ENCODE data around the gene ANKRD10.
"Not testable (repeated sequence)": the region's sequence is repeated elsewhere in the genome, so short reads cannot be mapped to it uniquely, and the experiment has no call there.

ANKRD10 gene

DNA sequence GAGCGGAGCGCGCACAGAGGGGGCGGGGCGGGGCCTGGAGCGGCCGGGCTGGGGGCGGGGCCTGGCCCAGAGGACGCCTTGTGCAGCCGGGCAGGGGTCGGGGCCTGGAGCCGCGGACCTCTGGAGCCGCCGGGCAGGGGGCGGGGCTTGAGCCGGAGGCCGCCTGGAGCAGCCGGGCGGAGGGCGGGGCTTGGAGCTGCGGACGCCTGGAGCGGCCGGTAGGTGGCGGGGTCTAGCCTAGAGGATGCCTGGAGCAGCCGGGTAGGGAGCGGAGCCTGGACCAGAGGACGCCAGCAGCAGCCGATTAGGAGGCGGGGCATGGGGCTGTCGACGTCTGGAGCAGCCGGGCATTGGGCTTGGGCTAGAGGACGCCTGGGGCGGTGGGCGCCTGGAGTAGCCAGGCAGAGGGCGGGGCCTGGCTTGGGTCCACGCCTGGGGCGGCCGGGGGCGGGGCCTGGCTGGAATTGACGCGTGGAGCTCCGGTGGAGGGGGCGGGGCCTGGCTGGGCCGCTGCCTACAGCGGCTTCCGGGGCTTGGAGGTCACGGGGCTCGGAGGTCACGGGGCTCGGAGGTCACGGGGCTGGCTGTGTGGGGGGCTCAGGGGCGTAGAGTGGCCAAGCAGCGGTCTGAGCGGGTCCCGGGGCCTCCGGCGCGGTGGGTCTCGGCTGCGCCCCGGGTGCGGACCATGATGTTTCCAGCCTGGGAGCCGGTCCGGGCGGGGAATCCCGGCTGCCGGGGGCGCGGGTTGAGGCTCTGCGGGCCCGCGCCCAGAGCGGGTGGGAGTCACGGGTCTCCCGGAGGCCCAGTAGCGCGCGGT is at the start of gene ANKRD10:
Gene ANKRD10 (minus strand): TSS at position 13 of the 817 bp plus-strand sequence. CDS start 135 bp downstream, outside the sequence.
- DNase-seq = peak; percentile 70 to 85

DNA sequence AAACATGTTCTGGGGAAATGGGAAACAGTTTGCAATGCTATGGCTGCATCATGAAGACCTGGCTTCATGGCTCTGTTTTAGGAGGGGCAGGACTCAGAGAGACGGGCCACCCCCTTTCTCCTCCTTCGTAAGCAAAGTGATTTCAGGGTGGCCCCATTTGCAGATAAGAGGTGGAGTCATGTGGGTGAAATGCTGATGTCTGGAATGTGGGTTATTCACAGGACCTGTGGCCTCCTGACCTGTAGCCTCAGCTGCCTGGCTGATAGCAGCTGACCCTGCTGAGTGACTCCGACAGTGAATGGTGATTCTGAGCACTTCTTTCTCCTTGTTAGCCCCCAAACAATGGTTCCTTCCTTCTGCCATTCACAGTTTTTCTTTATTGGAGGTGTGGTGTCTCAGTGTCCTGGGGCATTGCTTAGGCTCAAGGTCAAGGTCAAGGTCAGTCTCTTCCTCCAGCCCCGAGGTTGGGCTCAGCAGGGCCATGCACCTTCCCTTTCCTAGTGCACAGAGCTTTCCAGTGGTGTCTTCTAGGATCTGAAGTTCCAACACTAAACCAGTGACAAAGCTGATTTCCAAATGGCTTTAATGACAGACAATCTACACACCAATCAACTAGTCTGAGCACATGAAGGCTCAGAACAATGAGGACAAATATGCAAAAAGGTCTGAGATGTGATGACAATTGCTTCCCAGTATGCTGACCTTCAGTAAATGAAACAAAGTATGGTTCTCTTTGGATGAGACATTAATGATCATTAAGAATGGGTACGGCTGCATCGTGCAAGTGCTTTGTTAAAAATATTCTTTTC is 49.6 kb upstream of the ANKRD10 start:
- DNase-seq = no peak

DNA sequence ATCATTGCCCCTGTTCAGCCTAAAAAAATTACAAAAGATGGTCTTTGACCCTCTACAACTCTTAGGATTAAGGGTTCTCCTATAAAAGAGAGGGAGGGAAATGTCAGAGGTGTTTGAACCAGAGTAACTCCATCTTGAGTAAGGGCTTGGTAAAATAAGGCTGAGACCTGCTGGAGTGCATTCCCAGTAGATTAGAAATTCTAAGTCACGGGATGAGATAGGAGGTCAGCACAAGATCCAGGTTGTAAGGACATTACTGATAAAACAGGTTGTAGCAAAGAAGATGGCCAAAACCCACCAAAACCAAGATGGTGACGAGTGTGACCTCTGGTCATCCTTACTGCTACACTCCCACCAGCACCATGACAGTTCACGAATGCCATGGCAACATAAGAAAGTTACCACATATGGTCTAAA is 48.7 kb upstream of the ANKRD10 start:
- DNase-seq = no peak

DNA sequence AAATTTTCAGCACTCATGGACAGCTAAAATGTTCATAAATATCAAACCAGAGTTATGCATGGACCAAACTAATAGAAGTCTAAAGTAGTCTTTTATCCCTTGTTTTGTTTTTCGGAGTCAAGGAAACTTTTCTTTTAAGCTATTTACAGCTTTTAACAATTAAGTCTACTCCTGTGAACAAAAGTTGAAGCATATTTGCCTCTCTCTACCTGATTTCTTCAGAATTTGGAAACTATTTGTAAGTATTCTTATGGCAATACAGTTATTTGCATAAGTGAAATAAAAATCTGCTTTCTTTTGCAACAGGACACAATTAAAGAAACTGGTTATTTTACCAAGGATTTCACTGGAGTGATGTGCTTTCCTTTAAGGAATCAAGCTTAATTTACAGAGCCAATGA is 47.1 kb upstream of the ANKRD10 start:
- no peak for DNase-seq

DNA sequence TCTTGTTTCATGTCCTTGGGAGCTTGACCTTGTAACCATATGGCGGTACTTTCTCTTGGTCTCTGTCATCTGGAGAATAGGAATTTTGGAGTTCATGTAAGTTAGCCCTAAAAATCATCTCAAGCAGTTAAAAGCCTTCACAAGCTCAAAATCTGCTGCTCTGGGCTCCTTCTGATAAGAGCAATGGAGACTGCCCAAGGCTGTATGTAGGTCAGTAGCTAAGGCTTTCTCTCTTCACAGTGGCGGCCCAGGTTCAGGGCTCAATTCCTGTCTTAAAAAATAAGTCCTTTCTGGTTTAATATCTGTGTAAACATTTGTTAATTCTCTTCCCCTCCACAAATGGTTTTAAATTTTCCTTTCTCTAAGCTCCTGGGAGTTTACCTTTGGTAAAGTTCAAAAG is 45.3 kb upstream of the ANKRD10 start:
- no peak for DNase-seq

DNA sequence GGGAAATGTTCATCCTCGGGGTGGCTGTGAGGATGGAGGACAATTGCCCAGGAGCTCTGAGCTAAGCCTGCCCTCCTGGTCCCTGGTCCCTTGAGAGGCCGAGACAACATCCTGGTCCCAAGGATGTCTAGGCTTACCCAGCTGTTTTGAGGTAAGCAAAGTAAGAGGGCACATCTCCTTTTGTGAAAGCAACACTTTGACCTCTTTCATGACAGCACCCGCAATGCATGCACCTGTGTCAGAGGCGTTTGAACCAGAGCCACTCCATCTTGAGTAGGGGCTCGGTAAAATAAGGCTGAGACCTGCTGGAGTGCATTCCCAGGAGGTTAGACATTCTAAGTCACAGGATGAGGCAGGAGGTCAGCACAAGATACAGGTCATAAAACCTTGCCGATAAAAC is 43.1 kb upstream of the ANKRD10 start:
- no peak for DNase-seq

DNA sequence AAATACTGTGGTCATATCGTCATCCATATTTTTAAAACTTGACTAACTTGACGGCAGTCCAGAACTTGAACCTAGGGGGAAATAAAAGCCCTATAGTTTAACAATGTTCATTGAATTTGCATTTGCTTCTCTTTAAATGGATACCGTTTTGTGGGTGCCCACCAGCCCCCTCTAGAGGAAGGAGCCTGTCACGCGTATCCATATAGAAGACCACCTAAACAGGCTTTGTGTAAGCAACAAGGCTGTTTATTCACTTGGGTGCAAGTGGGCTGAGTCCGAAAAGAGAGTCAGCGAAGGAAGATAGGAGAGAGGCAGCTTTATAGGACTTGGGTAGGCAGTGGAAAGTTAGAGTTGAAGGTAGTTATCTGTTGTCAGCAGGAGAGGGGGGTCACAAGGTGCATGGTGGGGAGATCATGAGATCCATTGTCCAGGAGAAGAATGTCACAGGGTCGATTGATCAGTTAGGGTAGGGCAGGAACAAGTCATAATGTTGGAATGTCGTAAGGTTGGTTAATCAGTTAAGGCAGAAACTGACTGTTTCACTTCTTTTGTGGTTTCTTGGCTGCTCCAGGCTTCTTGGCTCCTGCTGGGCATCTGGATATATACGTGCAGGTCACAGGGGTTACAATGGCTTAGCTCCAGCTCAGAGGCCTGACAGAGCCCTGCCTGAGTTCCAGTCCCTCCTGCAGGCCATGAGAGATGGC is 42.5 kb upstream of the ANKRD10 start:
- no peak for DNase-seq

DNA sequence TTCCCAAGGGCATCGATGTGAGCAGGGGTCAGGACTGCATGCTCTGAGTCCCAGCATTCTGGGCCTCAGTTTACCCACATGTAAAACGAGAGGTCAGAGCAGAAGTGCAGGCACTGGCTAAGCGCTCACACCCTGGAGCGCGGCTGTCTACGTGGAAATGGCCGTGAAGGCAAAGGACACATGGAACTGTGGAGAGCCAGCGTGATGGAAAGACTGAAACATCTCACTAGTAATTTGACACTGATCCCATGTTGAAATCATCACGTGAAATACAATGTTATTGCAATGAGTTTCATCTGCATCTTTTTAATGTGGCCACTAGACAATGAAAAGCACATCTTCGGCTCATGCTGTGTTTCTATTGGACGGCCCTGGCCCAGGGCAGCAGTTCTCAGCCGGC is 41.3 kb upstream of the ANKRD10 start:
- DNase-seq = not testable (repeated sequence)

DNA sequence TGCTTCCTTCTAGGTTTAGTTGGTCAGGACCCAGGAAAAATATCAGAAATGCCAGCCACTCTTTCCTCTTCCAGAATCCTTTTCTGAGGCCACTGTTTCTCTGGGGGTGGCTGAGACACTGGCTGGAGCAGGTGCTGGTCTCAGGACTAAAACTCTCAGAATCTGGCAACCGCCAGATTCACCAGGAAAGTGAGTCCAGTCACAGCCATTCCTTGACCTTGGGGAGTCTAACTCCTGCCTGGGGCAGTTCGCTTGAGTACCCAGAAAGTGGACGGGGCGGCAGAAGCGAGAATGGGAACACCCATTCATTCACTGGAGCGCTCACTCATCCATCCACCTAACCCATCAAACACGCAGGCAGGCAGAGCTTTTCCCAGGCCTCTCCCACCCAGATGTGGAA is 40.7 kb upstream of the ANKRD10 start:
- not testable (repeated sequence) for DNase-seq

DNA sequence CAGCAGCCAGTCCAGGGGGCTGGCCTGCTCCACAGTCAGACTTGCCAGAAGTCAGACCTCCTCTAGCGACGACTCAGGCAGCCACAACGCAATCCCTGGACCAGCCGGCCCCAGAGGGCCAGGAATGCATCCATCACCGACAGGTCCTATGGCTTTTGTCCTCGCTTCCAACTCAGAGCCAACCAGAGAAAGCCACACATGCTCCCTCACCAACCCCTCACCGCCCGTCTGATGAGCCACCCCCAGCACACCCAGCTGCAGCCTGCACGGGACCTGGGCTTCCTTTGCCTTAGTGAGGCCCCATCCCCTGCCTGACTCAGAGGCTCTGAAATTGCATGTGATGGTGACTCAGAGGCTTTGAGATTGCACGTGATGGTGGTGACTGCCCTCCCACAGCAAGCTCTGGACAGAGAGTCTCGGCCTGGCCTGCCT is 40.2 kb upstream of the ANKRD10 start:
- not testable (repeated sequence) for DNase-seq

DNA sequence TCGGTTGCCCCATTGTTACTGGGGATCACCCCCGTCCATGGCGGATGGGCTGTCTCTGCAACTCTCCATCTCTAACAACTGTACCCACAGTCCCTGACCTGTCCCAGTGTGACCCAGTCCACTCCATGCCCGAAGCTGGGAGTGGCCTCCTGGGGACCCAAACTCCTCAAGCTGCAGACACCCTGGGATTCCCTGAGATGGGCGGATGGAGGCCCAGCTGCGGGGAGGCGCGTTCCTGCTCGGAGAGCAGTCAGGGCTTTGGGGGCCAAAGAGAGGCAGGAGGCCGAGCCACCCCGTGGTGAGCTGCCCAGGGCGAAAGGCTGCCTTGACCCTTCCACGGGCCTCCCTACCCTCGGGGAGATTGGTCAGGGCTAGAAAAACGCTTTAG is 39.7 kb upstream of the ANKRD10 start:
- DNase-seq = not testable (repeated sequence)

DNA sequence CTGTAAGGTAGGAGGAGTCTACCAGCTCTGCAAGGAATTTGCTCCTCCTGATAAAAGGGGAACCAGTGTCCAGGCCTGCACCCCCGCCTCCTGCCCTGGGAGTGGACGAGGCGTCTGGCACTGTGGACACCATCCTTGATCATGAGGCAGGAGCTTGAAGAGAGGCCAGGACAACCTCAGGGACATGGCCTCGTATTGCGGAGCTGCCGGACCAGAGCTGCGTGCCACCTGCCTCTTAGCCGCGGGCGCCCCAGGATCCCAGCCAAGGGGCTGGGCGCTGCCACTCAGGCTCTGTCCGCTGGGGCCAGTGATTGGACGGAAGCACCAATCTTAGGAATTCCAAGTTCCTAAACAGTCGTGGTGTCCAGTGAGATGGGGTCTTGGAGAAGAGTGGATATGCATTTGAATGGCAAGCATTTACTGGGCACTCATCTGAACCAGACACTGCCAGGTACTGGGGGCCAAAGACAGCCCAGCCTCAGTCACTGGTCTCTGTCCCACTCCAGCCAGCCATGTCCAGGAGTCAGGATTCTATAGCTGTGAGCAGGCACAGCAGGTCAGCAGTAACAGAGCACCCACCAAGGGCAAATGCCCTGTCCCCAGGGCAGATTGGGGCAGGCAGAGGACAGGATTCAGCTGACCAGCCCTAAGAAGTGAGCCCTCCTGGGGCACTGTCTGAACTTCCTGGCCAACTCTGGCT is 39.1 kb upstream of the ANKRD10 start:
- DNase-seq = no peak

DNA sequence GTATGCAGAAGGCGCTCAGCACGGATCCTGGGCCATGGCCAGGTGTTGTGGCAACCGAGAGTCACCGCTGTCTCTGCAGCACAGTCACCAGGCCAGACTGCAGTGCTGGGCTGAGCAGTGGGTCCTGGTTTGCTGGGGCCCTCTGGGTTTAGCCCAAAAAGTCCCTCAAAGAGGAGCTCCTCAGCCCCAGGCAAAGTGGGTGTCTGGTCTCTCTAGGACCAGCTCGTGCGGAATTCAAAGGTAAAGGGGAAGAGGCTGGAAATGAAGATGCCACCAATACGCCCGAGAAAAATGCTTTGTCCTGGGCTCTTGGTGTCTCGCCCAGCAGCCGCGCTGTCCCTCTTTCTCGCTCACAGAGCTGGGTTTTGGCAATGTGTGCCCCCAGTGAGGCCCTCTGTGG is 38.5 kb upstream of the ANKRD10 start:
- DNase-seq = no peak

DNA sequence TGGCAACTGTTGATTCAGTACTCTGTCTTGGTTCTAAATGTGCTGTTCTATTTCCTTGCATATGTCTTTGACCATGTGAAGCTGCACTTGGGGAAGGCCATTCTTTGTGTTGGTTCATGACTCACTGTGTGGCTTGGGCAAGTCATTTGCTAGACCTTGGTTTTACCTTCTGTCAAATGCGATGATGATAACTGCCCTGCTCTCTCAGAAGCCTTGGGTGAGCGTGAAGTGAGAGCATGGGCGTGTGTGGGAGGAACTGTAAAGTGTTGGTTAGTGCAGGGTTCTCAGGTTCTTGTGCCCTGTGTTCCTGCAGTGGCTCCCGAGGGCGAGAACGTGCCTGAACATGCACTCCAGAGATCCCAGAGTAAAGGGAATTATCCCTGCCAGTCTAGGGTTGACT is 37.3 kb upstream of the ANKRD10 start:
- DNase-seq = not testable (repeated sequence)

DNA sequence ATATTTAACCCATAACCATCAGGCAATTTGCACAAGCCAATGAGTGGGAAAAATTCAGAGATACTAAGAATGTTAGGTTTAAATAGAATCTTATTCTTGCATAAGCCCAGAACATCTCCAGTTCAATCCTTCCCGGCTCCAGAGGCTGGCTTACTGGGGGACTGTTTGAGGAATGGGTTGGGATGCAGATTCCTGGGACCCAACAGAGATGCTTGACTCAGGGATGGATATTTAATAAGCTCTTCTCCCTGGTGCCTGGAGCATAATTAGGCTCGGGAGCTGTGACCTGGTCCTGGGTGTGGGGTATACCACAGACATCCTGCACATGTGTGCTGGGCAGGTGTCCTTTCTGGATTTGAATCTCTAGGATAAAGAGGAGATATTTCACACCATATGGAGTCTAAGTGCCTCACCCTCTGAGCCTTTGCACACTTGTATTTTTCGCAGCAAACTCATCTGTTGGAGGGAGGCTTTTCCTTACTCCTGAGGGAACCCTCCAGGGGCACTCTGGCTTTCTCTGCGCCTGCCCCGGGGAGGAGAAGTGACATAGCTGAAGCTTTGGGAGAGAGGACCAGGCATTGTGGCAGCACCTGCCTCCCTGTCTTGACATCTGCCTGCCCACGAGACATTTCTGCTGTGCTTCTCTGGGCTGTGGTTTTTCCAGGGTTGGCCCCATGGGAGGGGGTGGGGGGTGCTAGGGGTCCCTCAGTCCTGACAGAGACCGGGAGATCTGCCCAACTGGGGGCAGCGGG is 36.1 kb upstream of the ANKRD10 start:
- DNase-seq = no peak

DNA sequence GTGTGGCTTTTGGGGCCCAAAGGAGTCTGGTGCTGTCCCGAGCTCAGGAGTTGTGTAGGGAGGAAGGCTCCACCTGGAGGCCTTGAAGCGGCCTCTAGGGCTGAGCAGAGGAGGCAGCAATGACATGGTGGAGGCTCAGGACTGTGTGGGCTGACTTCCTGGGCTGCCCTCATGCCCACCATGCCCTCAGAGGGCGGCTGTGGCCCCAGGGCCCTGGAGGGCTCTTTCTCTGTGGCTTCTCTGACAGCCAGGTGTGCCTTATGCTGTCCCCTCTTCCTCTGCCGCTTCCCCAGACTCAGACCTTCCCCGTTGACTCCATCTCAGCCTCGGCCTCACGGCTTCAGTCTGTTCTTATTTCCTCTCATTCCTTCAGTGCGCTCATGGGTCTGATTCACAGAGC is 35.5 kb upstream of the ANKRD10 start:
- DNase-seq = no peak

DNA sequence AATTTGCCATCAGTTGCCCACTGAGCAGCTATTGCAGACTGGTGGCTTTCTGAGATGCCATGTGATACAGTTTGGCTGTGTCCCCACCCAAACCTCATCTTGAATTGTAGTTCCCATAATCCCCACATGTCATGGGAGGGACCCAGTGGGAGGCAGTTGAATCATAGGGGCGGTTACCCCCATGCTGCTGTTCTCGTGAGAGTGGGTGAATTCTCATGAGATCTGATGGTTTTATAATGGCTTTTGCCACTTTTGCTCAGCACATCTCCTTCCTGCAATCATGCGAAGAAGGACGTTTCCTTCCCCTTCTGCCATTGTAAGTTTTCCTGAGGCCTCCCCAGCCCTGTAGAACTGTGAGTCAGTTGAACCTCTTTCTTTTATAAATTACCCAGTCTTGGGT is 34.8 kb upstream of the ANKRD10 start:
- no peak for DNase-seq

DNA sequence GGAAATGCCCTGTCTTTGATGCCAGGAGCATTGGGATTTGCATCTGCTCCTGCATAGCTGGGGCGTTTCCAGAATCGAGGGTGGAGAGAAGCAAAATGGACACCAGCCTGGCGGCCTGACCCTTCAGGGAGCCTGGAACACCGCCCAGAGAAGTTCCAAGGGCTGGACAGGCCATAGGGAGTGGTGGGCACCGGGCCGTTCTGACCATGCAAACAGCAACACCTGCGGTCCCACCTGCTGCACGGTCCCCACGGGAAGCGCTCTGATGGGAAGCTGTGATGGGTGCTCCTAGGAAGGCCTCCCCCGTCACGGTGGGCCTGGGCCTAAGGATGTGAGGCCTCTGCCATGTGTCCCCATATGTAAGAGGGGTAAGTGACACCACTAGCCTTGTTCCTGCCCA is 34.2 kb upstream of the ANKRD10 start:
- no peak for DNase-seq

DNA sequence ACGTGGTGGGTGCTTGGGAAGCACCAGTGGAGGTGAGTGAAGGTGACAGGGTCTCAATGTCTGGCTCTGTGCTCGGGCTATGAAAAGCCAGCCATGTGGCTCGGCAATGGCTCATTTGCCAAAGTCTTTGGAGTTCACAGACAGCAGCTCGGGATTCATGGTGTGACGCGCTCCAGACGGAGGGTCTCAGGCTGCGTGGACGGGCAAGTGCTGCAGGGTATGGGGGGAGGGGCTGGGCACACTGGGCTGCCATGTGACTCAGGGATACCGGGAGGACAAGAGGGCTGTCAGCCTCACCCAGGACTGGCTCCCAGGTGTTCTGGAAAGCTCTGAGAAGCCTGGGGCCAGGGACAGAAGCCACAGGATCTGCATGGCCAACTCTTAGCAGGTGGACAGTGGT is 32.5 kb upstream of the ANKRD10 start:
- DNase-seq = not testable (repeated sequence)

DNA sequence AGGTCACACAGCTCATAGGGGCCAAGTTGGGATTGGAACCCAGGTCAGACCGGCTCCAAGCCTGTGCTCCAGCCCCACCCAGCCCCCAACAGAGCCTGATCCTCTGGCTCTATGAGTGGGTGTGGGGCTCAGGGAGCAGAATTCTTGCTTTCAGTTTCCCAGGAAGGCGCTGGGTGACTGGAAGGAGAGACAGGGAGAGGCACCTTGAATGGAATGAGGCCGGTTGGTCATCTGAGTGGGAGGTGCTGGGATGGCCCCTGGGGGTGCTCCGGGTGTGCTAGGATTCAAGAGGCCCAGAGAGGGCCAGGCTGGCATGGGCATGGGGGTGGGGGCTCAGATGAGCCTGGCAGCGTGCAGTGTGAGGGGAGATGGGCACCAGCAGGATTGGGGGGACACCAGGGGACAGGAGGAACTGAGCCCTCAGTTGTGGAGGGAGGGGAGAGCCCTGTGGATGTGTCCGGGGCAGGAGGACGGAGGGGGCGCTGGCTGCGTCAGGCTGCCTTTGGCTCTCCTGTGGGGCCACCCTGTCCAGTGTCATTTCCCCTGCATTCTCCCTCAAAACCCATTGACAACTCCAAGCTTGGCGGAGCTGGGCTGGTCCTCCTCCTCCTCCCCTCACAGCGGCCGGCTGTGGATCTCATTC is 31.2 kb upstream of the ANKRD10 start:
- DNase-seq = no peak

Measured in NCI-H446 (cell line).